ENCODE measurements around the gene BCAR3. TPM values are rescaled to one million over a fixed set of nuclear protein-coding genes. Genes with fewer than 3 reads are reported as not detected.

Gene BCAR3
- total RNA-seq, 4 donors from 2014 or later = 22.3 to 98.7 (median 28.3) TPM

DNA sequence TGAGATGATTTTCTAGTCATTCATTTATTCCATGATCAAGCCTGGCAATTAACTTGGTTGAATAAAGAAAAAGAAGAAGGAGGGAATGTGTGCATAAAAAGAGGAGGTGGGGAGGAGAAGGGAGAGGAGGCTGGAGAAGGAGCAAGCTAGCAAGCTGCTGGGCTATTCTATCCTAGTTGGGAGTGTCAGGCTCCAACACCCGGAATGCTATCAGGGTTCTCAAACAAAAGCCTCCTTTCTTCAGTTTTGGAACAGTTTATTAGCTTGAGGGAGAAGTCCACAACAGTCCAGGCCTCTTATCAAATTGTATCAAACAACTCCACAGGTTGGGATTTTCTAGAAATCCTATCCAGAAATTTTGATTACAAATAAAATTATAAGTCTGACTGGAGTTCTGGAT is 80.0 kb downstream of the BCAR3 start:
- TF ChIP-seq CTCF (IDR thresholded peaks at IDR 0.05; ENCODE audit: low read depth) = no peak

DNA sequence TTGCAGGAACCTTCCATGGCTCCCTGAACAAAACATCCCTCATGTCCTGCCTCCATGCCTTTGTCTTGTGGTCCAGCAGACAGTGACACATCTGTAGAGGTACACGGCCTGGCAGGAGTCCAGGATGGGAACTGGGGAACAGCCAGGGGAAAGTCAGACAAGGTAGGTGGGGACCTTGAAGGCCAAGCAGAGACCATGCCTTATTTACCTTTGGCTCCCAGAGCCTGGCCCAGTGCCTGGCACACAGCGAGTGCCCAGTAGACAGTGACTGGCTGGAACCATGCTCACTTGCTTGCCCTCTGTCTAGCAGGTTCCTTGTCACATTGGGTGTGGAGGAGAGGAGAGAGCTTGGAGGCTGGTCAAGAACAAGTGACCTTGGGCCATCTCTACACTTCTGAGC is 81.0 kb downstream of the BCAR3 start:
- TF ChIP-seq CTCF (IDR thresholded peaks at IDR 0.05; ENCODE audit: low read depth) = no peak

DNA sequence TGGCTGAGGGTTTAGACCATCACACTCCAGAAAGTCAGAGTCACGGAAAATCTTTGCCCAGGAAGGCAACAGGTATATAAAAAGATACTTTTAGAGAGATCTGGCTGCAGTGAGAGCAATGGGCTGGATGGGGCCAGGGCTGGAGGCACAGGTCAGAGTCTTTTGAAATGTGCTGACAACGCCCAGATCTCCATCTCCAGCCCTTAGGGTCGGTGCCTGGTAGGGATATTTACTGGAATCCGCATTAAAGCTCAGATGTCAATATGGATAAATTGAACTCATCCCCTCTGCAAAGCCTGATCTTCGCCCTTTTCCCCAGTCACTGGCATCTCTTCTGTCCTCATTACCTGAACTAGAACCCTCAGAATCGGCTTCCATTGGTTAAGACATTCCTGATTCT is 82.2 kb downstream of the BCAR3 start:
- no peak for TF ChIP-seq CTCF (IDR thresholded peaks at IDR 0.05; ENCODE audit: low read depth)

- TF ChIP-seq CTCF (IDR thresholded peaks at IDR 0.05; ENCODE audit: low read depth) = no peak
These were observed 82.7 kb downstream of the BCAR3 start for GRCh38 chr1:93598861-93599439.

- TF ChIP-seq CTCF (IDR thresholded peaks at IDR 0.05; ENCODE audit: low read depth) = no peak
These were observed 83.2 kb downstream of the BCAR3 start for GRCh38 chr1:93598396-93598795.

DNA sequence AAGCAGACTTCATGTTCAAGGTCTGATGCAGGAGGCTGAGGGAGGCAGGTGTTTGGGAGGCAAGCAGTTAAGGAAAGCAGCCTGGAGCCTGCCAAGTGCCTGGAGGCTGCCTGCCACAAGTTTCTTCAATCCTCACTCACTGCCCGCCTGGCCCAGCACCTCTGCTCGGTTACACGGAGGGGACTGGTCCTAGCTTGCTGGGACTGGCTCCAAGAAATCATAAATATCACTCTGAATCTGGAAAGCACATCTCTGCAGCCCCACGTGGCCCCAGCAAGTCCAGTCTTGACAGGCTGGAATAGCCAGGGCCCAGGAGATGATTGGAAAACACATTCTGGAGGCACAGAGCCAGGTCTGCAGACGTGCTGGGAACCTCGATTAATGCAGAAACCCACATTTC is 83.9 kb downstream of the BCAR3 start:
- no peak for TF ChIP-seq CTCF (IDR thresholded peaks at IDR 0.05; ENCODE audit: low read depth)

DNA sequence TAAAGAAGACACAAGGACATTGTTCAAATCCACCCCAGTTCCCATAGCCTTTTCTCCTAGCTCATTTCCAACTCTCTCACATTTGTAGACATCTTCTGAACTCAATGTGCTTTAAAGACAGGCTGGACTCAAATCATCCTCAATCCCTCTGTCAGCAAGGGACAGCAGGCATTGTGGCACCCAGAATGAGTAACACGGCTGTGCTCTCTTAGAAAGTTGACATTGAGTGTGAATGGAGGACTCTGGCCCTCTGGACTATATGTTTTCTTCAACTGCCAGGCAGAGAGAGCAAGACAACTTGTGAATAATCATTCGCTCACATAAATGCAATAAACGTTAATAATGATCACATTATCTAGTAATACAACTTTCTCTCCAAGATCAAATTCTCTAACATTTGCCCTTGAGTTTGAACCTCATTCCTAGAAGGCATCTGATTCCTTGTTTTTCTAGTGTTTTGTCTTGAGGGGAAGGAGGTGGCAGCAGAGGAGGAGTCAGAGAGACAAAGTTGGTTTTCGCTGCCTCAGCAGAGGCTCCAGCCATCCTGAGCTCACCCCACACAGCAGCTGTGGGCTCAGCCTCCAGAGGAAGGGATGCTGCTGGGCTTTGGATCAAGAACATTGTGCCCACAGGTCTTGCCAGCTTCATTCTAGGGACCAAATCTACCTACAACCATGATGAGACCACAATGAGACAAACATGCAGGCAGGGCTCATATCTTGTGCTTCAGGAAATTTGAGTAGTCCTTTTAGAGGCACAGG is 85.1 kb downstream of the BCAR3 start:
- TF ChIP-seq CTCF (IDR thresholded peaks at IDR 0.05; ENCODE audit: low read depth) = no peak

All from subcutaneous adipose tissue (tissue), 4 donors.